ENCODE measurements around the gene NCLN. TPM values are rescaled to one million over a fixed set of nuclear protein-coding genes. Genes with fewer than 3 reads are reported as not detected.

NCLN gene
- total and polyA plus RNA-seq, 9 of the 15 experiments (the other 6 are each of a cell fraction or from before 2014, with no cell fraction given): 3.8 to 126 (median 39.6) TPM

DNA sequence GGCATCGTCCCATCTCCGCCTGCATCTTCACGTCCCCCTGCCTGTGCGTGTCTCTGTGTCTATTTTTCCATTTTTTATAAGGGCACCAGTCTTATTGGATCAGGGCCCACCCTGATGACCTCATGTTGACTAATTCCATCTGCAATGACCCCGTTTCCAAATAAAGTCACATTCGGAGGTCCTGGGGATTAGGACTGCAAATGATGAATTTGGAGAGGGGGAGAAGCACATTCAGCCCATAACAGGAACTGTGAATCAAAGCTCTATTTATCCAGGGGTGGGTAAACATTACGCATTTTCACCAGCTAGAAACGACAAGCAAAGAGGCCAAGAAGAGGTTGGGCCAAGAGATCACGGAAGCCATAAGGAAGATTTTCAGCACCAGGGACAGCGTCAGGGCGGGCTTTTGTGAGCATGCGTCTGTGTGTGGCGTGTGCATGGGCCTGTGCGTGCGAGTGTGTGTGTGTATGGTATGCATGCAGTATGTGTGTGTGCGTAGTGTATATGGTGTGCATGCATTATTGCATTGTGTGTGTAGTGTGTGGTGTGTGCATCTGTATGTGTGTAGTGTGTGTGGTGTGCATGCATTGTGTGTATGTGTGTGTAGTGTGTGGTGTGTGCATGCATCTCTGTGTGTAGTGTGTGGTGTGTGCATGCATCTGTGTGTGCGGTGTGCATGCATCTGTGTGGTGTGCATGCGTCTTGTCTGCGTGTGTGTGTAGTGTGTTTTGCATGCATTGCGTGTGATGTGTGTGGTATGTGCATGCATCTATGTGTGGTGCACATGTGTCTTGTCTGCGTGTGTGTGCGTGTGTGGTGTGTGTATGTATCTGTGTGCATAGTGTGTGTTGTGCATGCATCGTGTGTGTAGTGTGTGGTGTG is 58.3 kb downstream of the NCLN start (continued):
- TF ChIP-seq, protein P1, sequence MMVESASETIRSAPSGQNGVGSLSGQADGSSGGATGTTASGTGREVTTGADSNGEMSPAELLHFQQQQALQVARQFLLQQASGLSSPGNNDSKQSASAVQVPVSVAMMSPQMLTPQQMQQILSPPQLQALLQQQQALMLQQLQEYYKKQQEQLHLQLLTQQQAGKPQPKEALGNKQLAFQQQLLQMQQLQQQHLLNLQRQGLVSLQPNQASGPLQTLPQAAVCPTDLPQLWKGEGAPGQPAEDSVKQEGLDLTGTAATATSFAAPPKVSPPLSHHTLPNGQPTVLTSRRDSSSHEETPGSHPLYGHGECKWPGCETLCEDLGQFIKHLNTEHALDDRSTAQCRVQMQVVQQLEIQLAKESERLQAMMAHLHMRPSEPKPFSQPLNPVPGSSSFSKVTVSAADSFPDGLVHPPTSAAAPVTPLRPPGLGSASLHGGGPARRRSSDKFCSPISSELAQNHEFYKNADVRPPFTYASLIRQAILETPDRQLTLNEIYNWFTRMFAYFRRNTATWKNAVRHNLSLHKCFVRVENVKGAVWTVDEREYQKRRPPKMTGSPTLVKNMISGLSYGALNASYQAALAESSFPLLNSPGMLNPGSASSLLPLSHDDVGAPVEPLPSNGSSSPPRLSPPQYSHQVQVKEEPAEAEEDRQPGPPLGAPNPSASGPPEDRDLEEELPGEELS (CRISPR knock-in tag; IDR thresholded peaks at IDR 0.05; ENCODE audit: borderline replicate concordance): peak; percentile 63; the same call in 1 of the 2 replicates
- no peak for TF ChIP-seq ZNF121 (CRISPR knock-in tag; conservative IDR thresholded peaks at IDR 0.05)
- no peak for TF ChIP-seq ZKSCAN1 (IDR thresholded peaks at IDR 0.05; ENCODE audit: low read depth, low read length)
- no peak for TF ChIP-seq ZNF644 (tag; IDR thresholded peaks at IDR 0.05; ENCODE audit: low read depth)
- TF ChIP-seq, protein P2, sequence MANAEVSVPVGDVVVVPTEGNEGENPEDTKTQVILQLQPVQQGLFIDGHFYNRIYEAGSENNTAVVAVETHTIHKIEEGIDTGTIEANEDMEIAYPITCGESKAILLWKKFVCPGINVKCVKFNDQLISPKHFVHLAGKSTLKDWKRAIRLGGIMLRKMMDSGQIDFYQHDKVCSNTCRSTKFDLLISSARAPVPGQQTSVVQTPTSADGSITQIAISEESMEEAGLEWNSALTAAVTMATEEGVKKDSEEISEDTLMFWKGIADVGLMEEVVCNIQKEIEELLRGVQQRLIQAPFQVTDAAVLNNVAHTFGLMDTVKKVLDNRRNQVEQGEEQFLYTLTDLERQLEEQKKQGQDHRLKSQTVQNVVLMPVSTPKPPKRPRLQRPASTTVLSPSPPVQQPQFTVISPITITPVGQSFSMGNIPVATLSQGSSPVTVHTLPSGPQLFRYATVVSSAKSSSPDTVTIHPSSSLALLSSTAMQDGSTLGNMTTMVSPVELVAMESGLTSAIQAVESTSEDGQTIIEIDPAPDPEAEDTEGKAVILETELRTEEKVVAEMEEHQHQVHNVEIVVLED (CRISPR knock-in tag; IDR thresholded peaks at IDR 0.05): no peak

DNA sequence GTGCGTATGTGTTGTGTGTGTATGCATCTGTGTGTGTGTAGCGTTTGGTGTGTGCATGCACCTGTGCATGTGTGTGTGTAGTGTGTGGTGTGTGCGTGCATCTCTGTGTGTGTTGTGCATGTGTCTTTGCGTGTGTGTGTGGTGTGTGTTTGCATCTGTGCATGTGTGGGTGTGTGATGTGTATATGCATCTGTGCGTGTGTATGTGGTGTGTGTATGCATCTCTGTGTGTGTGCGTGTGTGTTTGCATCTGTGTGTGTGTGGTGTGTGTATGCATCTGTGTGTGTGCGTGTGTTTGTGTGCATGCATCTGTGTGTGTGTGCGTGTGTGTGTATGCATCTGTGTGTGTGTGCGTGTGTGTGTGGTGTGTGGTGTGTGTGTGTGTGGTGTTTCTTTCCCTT is 59.3 kb downstream of the NCLN start:
- no peak overlapping the region for H3K27ac ChIP-seq (ENCODE audit: extremely low read depth, low read depth, low read length)
- H3K4me3 ChIP-seq: no peak overlapping the region
- ATAC-seq (no peak), DNase-seq (ENCODE audit: extremely low read depth in 1 of 4, low spot score in 3 of 4) (no peak), FAIRE-seq (peak; percentile 63)
- 19% methylated on average over 8 of the region's 9 CpGs for whole genome bisulfite sequencing (ENCODE audit: insufficient coverage, low coverage, missing lambda C conversion rate)
- no peaks in the 10 kb centered on the region for H3K79me2 ChIP-seq (ENCODE audit: control insufficient read depth, insufficient read depth, low read length)
- peaks cover 0 to 9% of the 10 kb centered on the region in 2 experiments; a peak in 3 of 5 replicates for H3K4me1 ChIP-seq (replicated peaks in 1 of 2; ENCODE audit: control insufficient read depth in 2 of 2, insufficient read depth in 2 of 2, low read length in 2 of 2)
- H2AFZ ChIP-seq (ENCODE audit: low read depth, low read length): no peak overlapping the region
- H4K20me1 ChIP-seq (replicated peaks; ENCODE audit: control insufficient read depth, insufficient read depth, low read length): peaks cover 10% of the 10 kb centered on the region; the same call in 1 of the 2 replicates
- no TSS peak for BruUV-seq (replicated peaks)
- intact Hi-C loops (cut with micrococcal nuclease) (no loop called here), in situ Hi-C loops (cut with MboI) (no loop called here)
- H3K9me3 ChIP-seq (replicated peaks; ENCODE audit: control insufficient read depth, insufficient read depth, low read depth, low read length): no peaks in the 10 kb centered on the region
- H3K9ac ChIP-seq (ENCODE audit: insufficient read depth in 1 of 2, low read depth in 2 of 2, low read length in 2 of 2): no peak overlapping the region
- ChIA-PET POLR2A (no interaction called here), CTCF (ENCODE audit: low intra/inter-chr PET ratio) (no interaction called here)
- H3K27me3 ChIP-seq (ENCODE audit: control insufficient read depth in 2 of 2, insufficient read depth in 2 of 2, low read length in 2 of 2): peaks cover 0 to 27% of the 10 kb centered on the region in 2 experiments; a peak in 3 of 5 replicates
- H3K4me2 ChIP-seq (ENCODE audit: insufficient read depth, low read length): no peak overlapping the region
- no peaks in the 10 kb centered on the region for H3K36me3 ChIP-seq (ENCODE audit: control insufficient read depth, insufficient read depth, low read length)
- H3K9me1 ChIP-seq (ENCODE audit: control insufficient read depth, insufficient read depth, low read length): no peaks in the 10 kb centered on the region
- TF ChIP-seq BMI1 (IDR thresholded peaks at IDR 0.05; ENCODE audit: low read length) (no peak), POLR2B (IDR thresholded peaks at IDR 0.05; ENCODE audit: low read depth, partially characterized antibody) (no peak), DDX20 (tag; IDR thresholded peaks at IDR 0.05; ENCODE audit: low read depth) (no peak), JUN (IDR thresholded peaks at IDR 0.05; ENCODE audit: borderline replicate concordance, low read depth, low read length) (no peak), JUN (CRISPR knock-in tag; IDR thresholded peaks at IDR 0.05; ENCODE audit: borderline replicate concordance) (no peak), ZNF143 (CRISPR knock-in tag; IDR thresholded peaks at IDR 0.05) (no peak)
- TF ChIP-seq, protein P3, sequence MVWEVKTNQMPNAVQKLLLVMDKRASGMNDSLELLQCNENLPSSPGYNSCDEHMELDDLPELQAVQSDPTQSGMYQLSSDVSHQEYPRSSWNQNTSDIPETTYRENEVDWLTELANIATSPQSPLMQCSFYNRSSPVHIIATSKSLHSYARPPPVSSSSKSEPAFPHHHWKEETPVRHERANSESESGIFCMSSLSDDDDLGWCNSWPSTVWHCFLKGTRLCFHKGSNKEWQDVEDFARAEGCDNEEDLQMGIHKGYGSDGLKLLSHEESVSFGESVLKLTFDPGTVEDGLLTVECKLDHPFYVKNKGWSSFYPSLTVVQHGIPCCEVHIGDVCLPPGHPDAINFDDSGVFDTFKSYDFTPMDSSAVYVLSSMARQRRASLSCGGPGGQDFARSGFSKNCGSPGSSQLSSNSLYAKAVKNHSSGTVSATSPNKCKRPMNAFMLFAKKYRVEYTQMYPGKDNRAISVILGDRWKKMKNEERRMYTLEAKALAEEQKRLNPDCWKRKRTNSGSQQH (CRISPR knock-in tag; IDR thresholded peaks at IDR 0.05): no peak
- TF ChIP-seq, protein P4, sequence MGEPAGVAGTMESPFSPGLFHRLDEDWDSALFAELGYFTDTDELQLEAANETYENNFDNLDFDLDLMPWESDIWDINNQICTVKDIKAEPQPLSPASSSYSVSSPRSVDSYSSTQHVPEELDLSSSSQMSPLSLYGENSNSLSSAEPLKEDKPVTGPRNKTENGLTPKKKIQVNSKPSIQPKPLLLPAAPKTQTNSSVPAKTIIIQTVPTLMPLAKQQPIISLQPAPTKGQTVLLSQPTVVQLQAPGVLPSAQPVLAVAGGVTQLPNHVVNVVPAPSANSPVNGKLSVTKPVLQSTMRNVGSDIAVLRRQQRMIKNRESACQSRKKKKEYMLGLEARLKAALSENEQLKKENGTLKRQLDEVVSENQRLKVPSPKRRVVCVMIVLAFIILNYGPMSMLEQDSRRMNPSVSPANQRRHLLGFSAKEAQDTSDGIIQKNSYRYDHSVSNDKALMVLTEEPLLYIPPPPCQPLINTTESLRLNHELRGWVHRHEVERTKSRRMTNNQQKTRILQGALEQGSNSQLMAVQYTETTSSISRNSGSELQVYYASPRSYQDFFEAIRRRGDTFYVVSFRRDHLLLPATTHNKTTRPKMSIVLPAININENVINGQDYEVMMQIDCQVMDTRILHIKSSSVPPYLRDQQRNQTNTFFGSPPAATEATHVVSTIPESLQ (CRISPR knock-in tag; IDR thresholded peaks at IDR 0.05): no peak
